ENCODE measurements around the gene NEK10.

DNA sequence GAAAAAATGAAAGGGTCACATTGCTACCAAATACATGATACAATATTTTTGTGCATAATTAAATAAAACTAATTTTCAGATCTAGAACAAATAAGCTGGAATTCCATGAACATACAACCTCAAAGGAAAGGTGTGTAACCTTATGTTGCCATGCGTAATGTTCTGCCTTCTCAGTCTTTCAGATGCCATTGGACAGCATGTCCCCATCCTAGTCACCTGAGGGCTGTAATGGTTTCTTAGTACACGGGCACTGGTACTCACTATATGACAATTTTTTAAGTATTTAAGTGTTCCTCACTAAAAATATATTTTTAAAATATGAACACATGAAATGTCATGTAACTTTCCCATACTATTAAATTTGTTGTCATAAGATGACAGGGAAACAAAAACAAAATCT, 24.1 kb downstream of the NEK10 start:
- TF ChIP-seq, protein P1, sequence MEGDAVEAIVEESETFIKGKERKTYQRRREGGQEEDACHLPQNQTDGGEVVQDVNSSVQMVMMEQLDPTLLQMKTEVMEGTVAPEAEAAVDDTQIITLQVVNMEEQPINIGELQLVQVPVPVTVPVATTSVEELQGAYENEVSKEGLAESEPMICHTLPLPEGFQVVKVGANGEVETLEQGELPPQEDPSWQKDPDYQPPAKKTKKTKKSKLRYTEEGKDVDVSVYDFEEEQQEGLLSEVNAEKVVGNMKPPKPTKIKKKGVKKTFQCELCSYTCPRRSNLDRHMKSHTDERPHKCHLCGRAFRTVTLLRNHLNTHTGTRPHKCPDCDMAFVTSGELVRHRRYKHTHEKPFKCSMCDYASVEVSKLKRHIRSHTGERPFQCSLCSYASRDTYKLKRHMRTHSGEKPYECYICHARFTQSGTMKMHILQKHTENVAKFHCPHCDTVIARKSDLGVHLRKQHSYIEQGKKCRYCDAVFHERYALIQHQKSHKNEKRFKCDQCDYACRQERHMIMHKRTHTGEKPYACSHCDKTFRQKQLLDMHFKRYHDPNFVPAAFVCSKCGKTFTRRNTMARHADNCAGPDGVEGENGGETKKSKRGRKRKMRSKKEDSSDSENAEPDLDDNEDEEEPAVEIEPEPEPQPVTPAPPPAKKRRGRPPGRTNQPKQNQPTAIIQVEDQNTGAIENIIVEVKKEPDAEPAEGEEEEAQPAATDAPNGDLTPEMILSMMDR (conservative IDR thresholded peaks at IDR 0.05; ENCODE audit: low read length), result no peak
- no peak for TF ChIP-seq EZH2phosphoT487 (IDR thresholded peaks at IDR 0.05; ENCODE audit: borderline replicate concordance, low read depth, low read length)

All from OCI-LY7 (cell line).